GM18909 (cell line): ENCODE measurements around the gene JAM2.
"Not testable (repeated sequence)": the region's sequence is repeated elsewhere in the genome, so short reads cannot be mapped to it uniquely, and the experiment has no call there.

Experiments
- ATAC-seq: cut with Tn5 transposase; IDR thresholded peaks from one replicate; pipeline ENCODE4 v1.9.1; 2021; ENCODE audit warnings: mild to moderate bottlenecking; ENCODE audit not compliant: unreplicated experiment, poor library complexity

JAM2 gene

DNA sequence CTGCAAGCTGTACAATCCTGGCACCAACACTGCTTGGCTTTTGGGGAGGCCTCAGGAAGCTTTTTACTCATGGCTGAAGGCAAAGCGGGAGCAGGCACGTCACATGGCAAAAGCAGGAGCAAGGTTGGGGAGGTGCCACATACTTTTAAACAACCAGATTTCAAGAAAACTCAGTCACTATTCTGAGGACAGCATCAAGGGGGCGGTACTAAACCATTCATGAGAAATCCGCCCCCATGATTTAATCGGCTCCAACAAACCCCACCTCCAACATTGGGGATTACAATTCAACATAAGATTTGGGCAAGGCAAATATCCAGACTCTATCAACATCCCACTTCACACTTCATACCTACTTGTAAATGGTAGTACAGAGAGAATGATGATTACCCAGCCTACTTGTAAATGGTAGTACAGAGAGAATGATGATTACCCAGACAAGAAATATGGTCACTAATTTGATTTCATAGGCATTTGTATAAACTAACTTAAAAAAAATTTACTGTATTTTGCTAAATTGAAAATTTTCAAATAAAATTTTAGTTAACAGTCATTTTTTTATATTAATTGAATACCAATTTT is 70.7 kb downstream of the JAM2 start:
- ATAC-seq: no peak

DNA sequence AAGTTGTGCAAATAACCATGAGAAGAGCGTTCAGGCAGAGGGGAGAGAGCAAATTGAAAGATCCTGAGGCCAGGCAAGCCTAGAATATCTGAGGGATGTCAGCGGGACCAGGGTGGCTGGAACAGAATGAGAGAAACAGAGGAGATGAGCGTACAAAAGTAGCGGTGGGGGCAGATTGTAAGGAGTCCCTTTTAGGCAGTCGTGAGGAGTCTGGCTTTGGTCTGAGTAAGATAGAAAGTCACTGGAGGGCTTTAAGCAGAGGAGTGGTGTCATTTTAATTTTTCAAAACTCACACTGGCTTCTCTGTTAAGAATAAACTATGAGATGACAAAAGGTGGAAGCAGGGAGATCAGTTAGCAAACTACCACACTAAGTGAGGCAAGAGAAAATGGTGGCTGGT is 71.5 kb downstream of the JAM2 start:
- ATAC-seq: no peak

DNA sequence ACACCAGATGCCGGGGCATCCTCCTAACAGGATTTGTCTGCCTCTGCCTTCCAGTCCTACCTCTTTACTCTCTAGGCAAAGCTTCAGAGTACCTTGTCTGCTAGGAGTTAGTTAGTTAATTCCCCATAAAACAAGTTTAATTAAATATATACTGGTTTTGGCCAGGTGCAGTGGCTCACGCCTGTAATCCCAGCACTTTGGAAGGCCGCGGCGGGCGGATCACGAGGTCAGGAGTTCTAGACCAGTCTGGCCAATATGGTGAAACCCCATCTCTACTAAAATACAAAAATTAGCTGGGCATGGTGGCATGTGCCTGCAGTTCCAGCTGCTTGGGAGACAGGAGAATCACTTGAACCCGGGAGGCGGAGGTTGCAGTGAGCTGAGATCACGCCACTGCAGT is 75.0 kb downstream of the JAM2 start:
- ATAC-seq: not testable (repeated sequence)

DNA sequence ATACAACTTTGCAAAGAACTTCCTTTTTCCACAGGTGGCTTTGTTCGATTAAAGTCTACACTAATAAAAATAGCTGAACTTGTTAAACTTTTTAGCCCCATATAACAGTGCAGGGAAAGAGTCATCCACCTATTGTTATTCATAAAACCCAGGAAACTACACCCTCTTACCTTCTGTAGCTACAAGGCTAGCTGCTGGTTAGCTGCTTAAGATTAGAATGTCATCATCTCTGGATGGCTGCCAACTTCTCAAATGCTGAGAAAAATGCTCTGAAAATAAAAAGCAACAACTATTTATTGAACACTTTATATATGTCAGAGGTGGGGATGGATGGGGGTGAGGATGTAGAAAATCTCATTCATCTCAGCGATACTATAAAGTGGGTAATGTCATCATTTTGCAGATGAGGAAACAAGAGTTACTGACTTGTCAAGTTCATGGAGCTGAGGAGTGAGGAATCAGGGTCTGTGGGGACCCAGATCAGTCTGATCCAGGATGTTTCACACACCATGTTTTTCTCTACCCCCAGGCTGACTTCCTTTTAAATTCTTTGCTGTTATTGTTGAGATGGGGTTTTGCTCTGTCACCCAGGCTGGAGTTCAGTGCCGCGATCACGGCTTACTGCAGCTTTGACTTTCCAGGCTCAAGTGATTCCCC is 78.6 kb downstream of the JAM2 start:
- no peak for ATAC-seq

DNA sequence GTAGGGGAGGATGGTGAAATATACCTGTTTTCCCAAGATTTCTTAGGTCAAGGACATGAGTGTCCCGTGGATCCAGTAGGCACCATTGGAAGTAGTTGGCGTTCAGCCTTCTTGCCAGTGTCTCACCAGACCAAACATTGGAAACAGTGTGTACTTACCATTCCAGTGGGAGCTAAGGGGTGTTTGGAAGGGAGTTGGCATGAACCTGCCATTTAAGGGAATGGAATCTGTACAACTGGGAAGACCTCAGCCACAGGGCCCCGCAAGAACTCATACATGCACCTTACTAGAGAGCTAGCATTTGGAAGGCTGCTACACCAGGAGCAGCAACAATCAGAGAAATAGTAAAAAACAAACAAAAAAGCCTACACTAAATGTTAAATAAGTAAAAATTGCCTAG is 82.9 kb downstream of the JAM2 start:
- ATAC-seq: no peak

DNA sequence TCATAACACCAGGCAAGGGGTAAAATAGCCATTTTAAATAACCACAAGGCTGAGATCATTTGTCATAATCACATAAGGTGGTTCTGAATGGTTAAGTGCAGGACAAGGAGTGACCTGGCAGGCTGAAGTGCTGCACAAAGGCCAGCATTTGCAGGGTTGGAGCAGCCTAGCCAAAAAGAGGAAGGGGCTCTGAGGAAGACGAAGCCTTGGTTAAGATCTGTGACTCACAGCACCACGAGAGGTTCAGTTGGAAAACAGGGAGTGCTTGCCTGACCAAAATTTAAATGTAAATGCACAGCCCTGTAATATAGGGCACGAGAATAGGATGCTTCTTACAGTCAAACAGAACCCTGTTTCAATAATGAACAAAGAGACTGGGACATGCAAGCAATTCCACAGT is 83.6 kb downstream of the JAM2 start:
- no peak for ATAC-seq

DNA sequence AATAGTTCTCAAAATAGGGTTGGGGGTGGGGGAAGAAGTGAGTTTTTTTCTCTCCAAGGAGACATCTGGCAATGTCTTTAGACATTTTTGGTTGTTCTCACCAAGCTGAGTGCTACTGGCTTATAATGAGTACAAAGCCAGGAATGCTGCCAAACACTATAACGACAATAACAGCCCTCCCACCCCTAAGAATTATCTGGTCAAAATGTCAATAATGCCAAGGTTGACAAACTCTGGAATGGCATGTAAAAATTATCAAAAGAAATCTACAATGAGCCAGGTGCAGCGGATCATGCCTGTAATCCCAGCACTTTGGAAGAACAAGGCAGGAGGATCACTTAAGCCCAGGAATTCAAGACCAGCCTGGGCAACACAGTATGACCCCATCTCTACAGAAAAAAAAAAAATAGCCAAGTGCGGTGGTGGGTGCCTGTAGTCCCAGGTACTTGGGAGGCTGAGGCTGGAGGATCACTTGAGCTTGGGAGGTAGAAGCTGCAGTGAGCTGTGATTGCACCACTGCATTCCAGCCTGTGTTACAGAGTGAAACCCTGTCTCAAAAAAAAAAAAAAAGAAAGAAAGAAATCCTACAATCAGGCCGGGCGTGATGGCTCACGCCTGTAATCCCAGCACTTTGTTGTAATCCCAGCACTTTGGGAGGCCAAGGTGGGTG is 93.2 kb downstream of the JAM2 start:
- ATAC-seq: no peak

DNA sequence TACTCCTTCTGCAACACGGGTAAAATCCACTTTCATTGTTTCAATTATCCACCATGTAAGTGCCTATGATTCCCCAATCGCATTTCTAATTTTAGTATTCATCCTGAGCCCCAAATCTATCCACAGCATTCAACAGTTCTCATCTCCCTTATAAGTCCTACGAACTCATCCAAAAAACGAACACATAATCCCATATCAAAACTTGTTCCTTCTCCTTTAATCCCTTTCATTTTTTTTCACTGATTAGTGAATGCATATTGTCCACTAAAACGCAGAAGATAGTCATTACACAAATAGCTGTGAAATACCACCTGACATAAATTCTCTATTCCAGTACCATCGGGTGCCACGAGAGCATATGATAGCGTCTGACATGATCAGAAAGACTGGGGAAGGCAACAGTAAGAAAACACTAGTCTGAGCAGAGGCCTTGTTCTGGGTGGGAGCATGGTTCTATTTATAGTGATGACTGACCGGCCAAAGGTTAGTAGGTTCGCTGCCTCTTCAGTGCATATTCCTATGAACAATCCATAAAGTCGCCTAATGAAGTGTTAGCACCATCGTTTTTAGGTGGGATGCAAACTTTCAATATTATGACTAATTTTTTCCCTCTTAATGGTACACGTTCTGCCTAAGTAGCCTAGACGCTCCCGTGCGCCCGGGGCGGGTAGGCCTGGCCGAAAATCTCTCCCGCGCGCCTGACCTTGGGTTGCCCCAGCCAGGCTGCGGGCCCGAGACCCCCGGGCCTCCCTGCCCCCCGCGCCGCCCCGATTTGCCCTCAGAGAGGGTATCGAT is 95.0 kb downstream of the JAM2 start:
- peak; percentile 13 for ATAC-seq

DNA sequence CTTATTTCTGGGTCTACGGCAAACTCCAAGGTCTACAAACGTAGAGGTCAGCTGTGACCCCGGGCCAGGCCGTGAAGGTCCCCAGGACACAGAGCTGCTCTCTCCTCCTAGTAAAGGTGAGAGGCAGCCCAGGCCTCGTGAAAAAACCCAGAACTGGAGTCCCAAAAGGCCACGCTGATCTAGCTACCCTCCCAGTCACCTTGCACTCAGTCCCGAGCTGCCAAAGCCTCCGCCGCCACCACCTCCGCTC is 95.5 kb downstream of the JAM2 start:
- no peak for ATAC-seq

DNA sequence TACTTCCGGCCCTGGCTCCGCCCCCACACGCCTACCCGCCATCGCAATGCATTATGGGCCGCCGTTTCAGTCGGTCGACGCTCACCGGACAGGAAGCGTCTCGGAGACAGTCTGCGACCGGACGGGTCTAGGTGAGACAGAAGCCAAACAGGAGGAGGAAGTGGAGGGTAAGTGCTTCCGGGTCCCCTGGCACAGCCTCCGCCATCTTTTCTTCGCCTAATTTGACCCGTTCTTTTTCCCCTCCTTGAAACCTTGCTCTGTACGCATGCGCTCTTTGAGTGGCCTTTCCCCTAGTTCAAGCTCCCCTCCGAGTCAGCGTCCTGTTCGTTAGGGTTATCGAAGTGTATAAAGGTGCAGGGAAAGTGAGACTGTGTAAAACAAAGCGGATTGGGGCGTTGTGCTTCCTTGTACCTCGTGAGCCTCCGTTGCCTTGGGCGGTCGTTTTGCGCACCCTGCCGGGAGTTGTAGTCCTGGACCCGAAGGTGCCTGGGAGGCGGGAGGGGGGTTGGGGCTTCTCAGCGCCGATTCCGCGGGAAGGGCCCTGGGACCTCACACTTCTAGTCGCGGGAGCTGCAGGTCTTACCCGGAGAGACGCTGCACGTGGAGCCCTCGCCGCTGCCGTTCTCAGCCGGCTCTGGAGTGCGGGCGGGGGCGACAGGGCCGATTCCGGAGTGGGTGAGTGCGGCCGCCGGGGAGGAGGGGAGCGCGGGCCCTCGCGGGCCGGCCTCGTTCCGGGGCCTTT is 96.0 kb downstream of the JAM2 start, which contains the start of the genes ATP5PF and GABPA:
Gene ATP5PF, minus strand, starts transcription at position 1 of the 742 bp plus-strand sequence. CDS start 5,110 bp downstream, outside the sequence.
Gene GABPA, plus strand, starts transcription at position 69 of the 742 bp plus-strand sequence. CDS start 6,627 bp downstream, outside the sequence.
- ATAC-seq: peak; percentile 91

DNA sequence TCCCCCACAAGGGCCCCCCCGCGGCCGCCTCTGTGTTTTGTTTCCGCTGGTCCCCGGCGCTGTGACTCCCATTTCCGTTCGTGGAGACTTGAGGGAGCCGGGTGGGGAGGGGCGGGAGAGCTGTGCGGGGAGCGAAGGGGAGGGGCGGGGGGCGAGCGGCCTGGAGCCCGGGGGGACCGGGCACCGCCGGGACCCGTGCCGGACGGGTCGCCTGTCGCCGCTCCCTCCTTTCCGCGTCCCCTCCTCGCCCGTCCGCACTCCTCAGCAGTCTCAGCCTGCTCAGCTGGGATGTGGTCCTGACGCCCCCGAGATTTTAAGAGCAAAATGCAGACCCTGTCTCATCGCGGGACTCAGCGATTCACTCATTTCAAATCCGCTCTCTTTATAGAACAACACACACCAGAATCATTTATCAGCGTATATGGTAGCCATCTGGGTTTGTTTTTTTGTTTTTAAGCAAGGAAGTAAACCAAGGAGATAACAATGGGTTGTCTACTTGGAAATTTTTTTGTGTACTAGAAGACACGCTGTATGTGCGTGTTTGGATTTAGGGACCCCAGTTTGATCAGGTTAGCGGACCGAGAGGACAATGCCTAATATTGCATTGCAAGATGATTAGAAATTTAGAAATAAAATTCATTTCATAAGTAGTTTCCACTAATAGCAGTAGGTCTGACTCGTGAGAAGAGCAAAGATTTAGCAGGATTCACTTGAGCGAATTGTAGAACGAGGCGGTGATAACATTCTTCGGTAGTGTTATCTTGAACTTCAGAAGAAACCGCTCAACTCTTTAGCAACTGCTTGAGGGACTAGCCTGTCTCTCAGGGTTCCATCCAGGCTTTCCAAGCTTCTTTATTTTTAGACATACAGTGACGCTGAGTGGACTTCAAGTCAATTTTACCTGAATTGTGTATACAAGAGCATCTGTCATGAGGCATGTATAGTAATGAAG is 96.9 kb downstream of the JAM2 start:
- ATAC-seq: peak; percentile 19

DNA sequence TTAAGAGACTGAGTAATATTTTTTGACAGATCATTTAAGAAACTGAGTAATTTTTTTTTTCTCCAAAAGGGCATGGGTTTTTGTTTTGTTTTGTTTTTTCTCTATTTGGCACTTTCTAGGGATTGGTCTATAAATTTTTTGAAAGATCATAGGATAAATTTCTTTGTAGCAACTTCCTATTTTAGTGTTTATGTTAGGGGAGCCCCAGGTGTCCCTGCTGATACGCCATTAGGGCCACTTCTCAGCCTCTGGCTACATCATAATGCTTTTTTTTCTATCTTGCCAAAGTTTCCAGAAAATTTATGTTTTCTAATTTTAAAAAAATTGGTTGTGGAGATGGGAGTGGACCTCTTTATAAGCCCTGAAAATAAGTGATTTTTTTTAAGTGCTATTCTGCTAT is 98.4 kb downstream of the JAM2 start:
- ATAC-seq: no peak

DNA sequence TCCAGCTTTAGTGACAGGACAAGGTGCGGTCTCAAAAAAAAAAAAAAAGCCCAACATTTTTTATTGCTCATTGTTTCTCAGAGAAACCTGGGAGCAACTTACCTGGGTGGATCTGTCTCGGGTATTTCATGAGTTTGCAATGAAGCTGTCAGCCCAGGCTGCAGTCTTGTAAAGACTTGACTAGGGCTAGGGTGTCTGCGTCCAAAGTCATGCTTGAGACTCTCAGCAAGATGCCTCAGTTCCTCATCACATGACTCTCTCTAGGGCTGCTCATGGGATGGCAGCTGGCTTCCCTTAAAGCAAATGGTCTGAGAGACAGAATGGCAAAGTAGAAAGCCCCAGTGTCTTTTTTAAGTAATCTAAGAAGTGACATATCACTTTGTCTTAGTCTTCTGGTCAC is 103.8 kb downstream of the JAM2 start:
- ATAC-seq: no peak

DNA sequence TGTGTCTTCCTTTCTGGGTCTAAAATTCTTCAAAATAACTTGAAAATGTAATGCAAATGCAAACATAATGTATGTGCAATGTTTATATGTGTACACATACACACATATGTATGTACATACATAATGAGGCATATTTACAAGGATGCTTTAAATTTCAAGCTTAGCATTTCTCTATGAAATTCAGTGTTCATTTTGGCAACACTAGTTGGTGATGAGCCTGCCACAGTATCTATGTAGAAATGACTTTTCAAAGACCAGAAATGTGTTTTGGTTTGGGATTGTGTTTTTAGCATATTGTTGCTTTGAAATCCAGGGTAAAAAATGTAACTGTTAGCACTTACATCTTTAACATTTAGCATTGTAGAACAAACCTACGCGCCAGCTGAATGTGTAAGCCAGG is 105.8 kb downstream of the JAM2 start:
- ATAC-seq: no peak

DNA sequence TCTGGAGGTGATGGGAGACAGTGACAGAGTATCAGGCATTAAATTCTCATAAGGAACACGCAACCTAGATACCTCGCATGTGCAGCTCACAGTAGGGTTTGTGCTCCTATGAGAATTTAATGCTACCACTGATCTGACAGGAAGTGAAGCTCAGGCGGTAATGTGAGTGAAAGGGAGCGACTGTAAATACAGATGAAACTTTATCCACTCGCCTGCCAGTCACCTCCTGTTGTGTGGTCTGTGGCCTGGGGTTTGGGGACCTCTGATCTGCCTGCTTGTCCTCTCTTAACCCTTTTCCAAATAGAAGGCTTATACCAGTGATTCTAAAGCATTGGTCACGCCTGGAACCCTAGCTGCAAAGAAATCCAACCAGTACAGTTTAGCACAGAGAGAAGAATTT is 111.0 kb downstream of the JAM2 start:
- ATAC-seq: no peak

DNA sequence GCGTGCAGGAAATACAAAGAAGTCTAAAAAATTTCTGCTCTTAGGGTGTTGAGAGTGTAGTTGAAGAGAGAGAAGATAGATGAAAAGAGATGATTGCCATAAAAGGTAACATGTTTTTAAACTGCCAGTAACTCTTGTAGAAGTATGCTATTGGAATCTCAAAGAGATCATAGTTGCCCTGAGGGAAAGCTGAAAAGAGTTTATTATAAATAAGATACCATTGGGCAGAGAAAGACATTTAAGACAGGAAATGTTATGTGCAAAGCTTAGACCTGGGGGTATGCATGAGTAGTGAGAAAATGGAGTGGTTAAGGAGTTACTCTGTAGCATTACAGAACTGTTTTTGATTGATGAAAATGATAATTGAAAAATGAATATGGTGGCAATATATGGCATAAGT is 113.4 kb downstream of the JAM2 start:
- no peak for ATAC-seq

DNA sequence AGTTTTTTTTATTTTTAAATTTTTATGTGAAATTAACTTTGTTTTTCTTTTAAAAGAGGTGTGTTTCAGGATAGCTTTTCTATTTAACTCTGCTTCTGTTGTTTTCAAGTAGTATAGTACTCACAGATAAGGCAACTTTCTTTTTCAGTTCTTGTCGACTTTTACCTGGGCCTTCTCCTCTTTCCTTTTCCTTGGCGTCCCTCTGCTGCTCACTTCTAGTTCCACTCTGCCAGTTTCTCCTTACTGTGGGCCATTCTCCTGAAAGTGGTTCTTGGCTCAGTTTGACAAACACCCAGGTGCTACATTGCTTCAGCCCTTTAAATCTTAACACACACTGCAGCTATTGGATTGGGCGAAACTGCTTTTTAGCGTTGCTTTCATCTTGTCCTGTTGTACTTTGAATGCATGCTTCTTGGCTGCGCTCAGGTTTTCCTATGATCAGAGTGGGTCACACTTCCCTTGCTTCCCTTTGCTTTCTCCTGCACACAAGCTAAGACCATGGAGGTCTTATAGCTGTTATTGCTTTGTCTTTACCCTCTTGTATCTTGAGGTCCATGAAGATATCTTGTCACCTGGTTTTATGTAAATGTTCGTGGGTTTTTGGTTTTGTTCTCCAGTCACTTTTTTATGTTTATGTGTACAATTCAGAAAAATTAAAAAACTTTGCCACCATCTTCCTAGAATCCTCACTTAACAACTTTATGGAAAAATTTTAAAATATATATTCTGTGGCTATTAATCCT is 117.3 kb downstream of the JAM2 start:
- ATAC-seq: no peak

DNA sequence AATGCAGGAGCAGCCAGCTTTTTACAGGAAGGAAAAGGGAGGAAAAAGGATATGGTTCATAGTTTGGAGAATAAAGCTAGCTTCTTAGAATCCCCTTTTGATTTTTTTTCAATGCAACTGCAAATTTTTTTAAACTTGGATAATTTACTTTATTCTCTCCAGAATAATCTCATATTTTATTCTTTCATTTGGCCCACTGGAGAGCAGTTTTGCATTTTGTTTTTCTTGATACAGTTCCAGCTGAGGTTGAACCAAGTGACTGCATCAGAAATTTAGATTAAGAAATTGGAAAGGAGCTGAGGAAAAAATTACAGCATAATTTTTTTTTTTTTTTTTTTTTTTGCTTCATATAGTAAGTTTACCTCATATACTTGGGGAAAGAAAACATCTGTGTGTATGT is 118.5 kb downstream of the JAM2 start:
- no peak for ATAC-seq

DNA sequence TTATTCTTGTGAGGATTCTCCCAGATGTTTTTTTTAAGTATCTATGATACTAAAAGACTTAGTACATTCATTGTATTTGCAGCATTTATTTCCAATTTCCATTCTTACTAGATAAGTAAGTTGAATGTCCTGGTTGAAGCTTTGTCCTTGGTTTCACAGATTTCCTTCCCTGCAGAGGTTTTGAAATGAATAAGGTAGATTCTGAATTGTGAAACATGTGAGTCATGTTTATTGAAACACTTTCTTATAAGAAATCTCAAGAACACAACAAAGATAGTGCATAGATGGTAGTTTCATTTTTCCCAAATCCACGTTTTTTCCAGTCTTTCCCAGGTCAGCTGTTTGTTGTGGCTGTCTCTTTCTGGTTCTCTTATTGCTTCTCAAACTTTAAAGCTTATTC is 120.5 kb downstream of the JAM2 start:
- no peak for ATAC-seq
